Cardiac fibroblast (primary cell): Measurements from ENCODE around the gene LRP3.
"Not testable (repeated sequence)": the region's sequence is repeated elsewhere in the genome, so short reads cannot be mapped to it uniquely, and the experiment has no call there.

Source experiments
- DNase-seq, 2 donors: peaks; one replicate each; pipeline versions ENCODE4 v3.0.0 to v3.0.0-alpha.2; 2010; ENCODE audit warnings: low read depth in 2 of 2
- H3K4me3 ChIP-seq, 2 donors: replicated peaks in 1 of 2; 1 replicate in 1 of 2; 2 replicates in 1 of 2; pipeline ENCODE4 v1.5.1; 2011; ENCODE audit warnings: low read depth in 2 of 2, low read length in 2 of 2, mild to moderate bottlenecking in 2 of 2, moderate library complexity in 1 of 2
- TF ChIP-seq, protein P1 (sequence below): IDR thresholded peaks from one replicate; pipeline ENCODE4 v1.5.1; 2011; ENCODE audit warnings: low read depth, mild to moderate bottlenecking, low read length, inconsistent platforms

LRP3 gene

DNA sequence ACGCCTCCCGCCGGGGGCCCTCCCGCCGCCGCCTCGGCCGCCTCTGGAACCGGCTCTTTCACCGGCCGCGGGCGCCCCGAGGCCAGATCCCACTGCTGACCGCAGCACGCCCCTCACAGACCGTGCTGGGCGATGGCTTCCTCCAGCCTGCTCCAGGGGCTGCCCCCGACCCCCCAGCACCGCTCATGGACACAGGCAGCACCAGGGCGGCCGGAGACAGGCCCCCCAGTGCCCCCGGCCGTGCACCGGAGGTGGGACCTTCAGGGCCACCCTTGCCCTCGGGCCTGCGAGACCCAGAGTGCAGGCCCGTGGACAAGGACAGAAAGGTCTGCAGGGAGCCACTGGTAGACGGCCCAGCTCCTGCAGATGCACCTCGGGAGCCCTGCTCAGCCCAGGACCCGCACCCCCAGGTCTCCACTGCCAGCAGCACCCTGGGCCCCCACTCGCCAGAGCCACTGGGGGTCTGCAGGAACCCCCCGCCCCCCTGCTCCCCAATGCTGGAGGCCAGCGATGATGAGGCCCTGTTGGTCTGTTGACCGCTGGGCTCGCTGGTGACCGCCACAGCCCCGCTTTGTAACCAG is 13.0 kb downstream of the LRP3 start:
- DNase-seq: no peak
- TF ChIP-seq, protein P1, sequence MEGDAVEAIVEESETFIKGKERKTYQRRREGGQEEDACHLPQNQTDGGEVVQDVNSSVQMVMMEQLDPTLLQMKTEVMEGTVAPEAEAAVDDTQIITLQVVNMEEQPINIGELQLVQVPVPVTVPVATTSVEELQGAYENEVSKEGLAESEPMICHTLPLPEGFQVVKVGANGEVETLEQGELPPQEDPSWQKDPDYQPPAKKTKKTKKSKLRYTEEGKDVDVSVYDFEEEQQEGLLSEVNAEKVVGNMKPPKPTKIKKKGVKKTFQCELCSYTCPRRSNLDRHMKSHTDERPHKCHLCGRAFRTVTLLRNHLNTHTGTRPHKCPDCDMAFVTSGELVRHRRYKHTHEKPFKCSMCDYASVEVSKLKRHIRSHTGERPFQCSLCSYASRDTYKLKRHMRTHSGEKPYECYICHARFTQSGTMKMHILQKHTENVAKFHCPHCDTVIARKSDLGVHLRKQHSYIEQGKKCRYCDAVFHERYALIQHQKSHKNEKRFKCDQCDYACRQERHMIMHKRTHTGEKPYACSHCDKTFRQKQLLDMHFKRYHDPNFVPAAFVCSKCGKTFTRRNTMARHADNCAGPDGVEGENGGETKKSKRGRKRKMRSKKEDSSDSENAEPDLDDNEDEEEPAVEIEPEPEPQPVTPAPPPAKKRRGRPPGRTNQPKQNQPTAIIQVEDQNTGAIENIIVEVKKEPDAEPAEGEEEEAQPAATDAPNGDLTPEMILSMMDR: no peak
- H3K4me3 ChIP-seq: no peak overlapping the region

- no peak for DNase-seq
- TF ChIP-seq, protein P1: no peak
- no peak overlapping the region for H3K4me3 ChIP-seq
These were observed 13.8 kb downstream of the LRP3 start for GRCh38 chr19:33207903-33208302.

GRCh38 chr19:33208371-33208895 is 14.3 kb downstream of the LRP3 start:
- no peak for DNase-seq
- no peak overlapping the region for H3K4me3 ChIP-seq
- TF ChIP-seq, protein P1: no peak

DNA sequence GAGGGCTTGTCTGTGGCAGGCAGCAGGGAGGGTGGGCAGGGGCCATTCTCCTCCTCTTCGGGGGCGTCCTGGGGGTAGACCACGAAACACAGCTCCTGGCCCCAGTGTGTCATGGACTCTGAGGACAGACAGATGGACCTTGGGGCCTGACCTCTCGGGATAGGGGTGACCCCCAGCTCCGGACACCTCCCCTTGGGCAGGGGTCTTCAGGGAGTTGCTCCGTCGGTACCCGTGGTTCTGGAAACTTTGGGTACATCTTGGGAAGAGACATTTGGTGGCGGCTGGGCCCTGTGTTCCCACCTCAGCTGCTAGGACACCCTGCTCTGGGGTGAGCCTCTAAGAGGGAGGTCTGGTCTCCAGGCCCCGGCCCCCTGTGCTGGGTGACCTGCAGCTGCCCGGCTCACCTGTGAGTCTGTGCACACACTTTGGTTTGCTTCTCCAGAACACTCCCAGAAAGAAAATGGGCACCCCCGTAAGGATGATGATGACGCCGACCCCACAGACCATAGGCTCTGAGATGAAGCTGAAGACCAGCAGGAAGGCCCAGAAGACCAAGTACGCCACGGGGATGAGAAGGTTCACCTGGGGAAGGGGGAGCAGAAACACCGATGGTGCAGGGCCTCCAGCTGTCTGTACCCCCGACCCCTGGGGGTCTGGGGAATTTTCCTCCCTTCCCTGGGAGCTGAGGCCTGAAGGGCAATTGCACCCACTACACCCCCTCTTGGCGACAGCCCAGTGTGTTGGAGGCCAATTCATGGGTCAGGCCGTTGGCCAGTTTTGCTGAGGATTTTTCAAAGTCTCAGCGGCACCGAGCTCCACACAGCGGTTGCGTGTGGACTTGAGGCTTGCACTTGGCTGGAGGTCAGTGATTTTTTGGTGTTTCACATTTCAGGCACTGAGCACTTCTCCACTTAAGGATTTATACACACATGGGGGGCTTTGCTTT is 15.0 kb downstream of the LRP3 start:
- H3K4me3 ChIP-seq: no peak overlapping the region
- DNase-seq: peak in 1 of 2 donors; percentile 20
- TF ChIP-seq, protein P1: no peak

- not testable (repeated sequence) for H3K4me3 ChIP-seq, DNase-seq
These were observed 15.7 kb downstream of the LRP3 start for GRCh38 chr19:33209850-33210230.

GRCh38 chr19:33210266-33210940 is 16.3 kb downstream of the LRP3 start:
- TF ChIP-seq, protein P1: no peak
- DNase-seq: no peak
- H3K4me3 ChIP-seq: no peak overlapping the region
